A673 (cell line): ENCODE measurements around the gene DZANK1.

Experiments
- CTCF ChIP-seq: fragments of 300-800, 200-600 bp; sonication (generic); conservative IDR thresholded peaks from 2 replicates; pipeline ENCODE4 v1.5.1; 2017; ENCODE audit warnings: low read depth, mild to moderate bottlenecking, antibody characterized with exemption, low read length, moderate library complexity, mixed read lengths
- EZH2 ChIP-seq: fragments of 200-600 bp; sonication (generic); IDR thresholded peaks from 2 replicates; pipeline ENCODE4 v1.6.1; 2017; ENCODE audit warnings: borderline replicate concordance, low read depth, mild to moderate bottlenecking, mixed read lengths, antibody characterized with exemption, low read length; ENCODE audit not compliant: poor library complexity, severe bottlenecking

GRCh38 chr20:18364768-18365167 is 102.1 kb downstream of the DZANK1 start:
- TF ChIP-seq CTCF (no peak), EZH2 (no peak)
